Uterus (tissue), 3 donors: ENCODE results near the gene LOC128125822.
"Not testable (repeated sequence)": the region's sequence is repeated elsewhere in the genome, so short reads cannot be mapped to it uniquely, and the experiment has no call there.

Source experiments
- DNase-seq, 2 donors: peaks; one replicate each; pipeline ENCODE4 v3.0.0-alpha.2; 2019 to 2020
- H3K27ac ChIP-seq, 2 donors: fragments of 200-600 bp; sonication (generic); 1 replicate in 1 of 2; 2 replicates in 1 of 2; pipeline ENCODE4 v1.5.1; 2016 to 2018
- H3K27me3 ChIP-seq, 2 donors: fragments of 200-600 bp; sonication (generic); one replicate each; pipeline ENCODE4 v1.5.1; 2018 to 2019; ENCODE audit warnings: control low read depth in 1 of 2
- H3K36me3 ChIP-seq, 2 donors: fragments of 200-600 bp; sonication (generic); one replicate each; pipeline ENCODE4 v1.5.1; 2019; ENCODE audit warnings: control low read depth in 1 of 2
- H3K4me1 ChIP-seq, 2 donors: fragments of 200-600 bp; sonication (generic); one replicate each; pipeline ENCODE4 v1.5.1; 2018 to 2019; ENCODE audit warnings: control low read depth in 1 of 2
- H3K4me3 ChIP-seq, 2 donors: fragments of 200-600 bp; sonication (generic); 1 replicate in 1 of 2; 2 replicates in 1 of 2; pipeline ENCODE4 v1.5.1; 2018 to 2019; ENCODE audit warnings: mild to moderate bottlenecking in 1 of 2
- H3K9me3 ChIP-seq, 2 donors: fragments of 200-600 bp; sonication (generic); one replicate each; pipeline ENCODE4 v1.5.1; 2019; ENCODE audit warnings: control low read depth in 1 of 2
- CTCF ChIP-seq, 4 experiments: fragments of 200-600 bp in 2 of 4; fragments of 450-650 bp in 2 of 4; sonication (generic) in 2 of 4; IDR thresholded peaks; one replicate each; pipeline ENCODE4 v1.5.1; 2016 to 2019; ENCODE audit warnings: antibody characterized with exemption in 4 of 4, mild to moderate bottlenecking in 2 of 4, moderate library complexity in 1 of 4
- POLR2A ChIP-seq, 2 donors: fragments of 450-650 bp; IDR thresholded peaks; one replicate each; pipeline ENCODE4 v1.6.1; 2016; ENCODE audit warnings: antibody characterized with exemption in 2 of 2, mild to moderate bottlenecking in 1 of 2, moderate library complexity in 1 of 2
- intact Hi-C: fragments of 100-400 bp; cut with DNase I; formaldehyde crosslinking; loops from one replicate; pipeline ENCODE4 v1.15.1; 2023; ENCODE audit warnings: low total_unique reads
- donor health status: DM: yes; HTN: yes; CAD: no.

LOC128125822 gene

GRCh38 chr6:63584566-63584965 is 12.3 kb downstream of the LOC128125822 start:
- Histone ChIP-seq H3K27me3 (no peaks in the 10 kb centered on the region), H3K36me3 (no peaks in the 10 kb centered on the region), H3K9me3 (no peaks in the 10 kb centered on the region), H3K4me1 (no peaks in the 10 kb centered on the region), H3K27ac (no peak overlapping the region), H3K4me3 (no peak overlapping the region)
- intact Hi-C loops = no loop called here
- DNase-seq = no peak
- no peak for TF ChIP-seq POLR2A (IDR thresholded peaks at IDR 0.05)
- TF ChIP-seq CTCF (IDR thresholded peaks at IDR 0.05) = no peak

DNA sequence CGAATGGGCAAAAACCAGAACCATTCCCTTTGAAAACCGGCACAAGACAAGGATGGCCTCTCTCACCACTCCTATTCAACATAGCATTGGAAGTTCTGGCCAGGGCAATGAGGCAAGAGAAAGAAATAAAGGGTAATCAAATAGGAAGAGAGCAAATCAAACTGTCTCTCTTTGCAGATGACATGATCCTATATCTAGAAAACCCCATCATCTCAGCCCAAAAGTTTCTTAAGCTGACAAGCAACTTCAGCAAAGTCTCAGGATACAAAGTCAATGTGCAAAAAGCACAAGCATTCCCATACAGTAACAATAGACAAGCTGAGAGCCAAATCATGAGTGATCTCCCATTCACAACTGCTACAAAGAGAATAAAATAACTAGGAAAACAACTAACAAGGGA is 13.4 kb downstream of the LOC128125822 start:
- H3K27ac ChIP-seq, H3K4me3 ChIP-seq, H3K9me3 ChIP-seq, H3K27me3 ChIP-seq, DNase-seq, intact Hi-C loops, H3K4me1 ChIP-seq, H3K36me3 ChIP-seq: not testable (repeated sequence)

GRCh38 chr6:63589952-63590411 is 17.7 kb downstream of the LOC128125822 start:
- Histone ChIP-seq H3K4me3 (no peak overlapping the region), H3K27ac (no peak overlapping the region), H3K9me3 (no peaks in the 10 kb centered on the region), H3K4me1 (no peaks in the 10 kb centered on the region), H3K27me3 (no peaks in the 10 kb centered on the region), H3K36me3 (no peaks in the 10 kb centered on the region)
- TF ChIP-seq POLR2A (IDR thresholded peaks at IDR 0.05) (no peak), CTCF (IDR thresholded peaks at IDR 0.05) (no peak)
- DNase-seq = no peak
- intact Hi-C loops = no loop called here

DNA sequence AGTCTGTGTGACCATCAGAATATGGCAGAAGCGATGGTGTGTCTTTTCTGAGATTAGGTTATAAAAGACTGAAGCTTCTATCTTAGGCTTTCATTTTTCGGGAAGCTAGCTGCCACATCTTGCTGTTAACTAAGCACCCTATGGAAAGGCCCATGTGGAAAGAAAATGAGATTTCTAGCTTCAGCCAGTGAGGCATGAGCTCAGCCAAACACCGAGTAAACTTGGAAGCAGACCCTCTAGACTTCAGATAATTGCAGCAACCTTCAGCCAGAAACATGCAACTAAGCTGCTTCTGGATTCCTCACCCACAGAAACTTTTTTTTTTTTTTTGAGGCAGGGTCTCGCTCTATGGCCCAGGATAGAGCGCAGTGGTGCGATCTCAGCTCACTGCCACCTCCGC is 20.6 kb downstream of the LOC128125822 start:
- TF ChIP-seq POLR2A (IDR thresholded peaks at IDR 0.05) (no peak), CTCF (IDR thresholded peaks at IDR 0.05) (no peak)
- intact Hi-C loops = no loop called here
- Histone ChIP-seq H3K36me3 (no peaks in the 10 kb centered on the region), H3K27ac (no peak overlapping the region), H3K9me3 (no peaks in the 10 kb centered on the region), H3K27me3 (no peaks in the 10 kb centered on the region), H3K4me3 (no peak overlapping the region), H3K4me1 (no peaks in the 10 kb centered on the region)
- DNase-seq = no peak

GRCh38 chr6:63597141-63598048 is 25.1 kb downstream of the LOC128125822 start:
- intact Hi-C loops = no loop called here
- TF ChIP-seq CTCF (IDR thresholded peaks at IDR 0.05) (no peak), POLR2A (IDR thresholded peaks at IDR 0.05) (no peak)
- Histone ChIP-seq H3K27me3 (no peaks in the 10 kb centered on the region), H3K9me3 (no peaks in the 10 kb centered on the region), H3K36me3 (no peaks in the 10 kb centered on the region), H3K4me1 (no peaks in the 10 kb centered on the region), H3K4me3 (peak overlapping the region in 1 of 2 donors; percentile 34), H3K27ac (no peak overlapping the region)
- no peak for DNase-seq
